Measurements from ENCODE around the gene SLC7A10. TPM values are rescaled to one million over a fixed set of nuclear protein-coding genes. Genes with fewer than 3 reads are reported as not detected.

The SLC7A10 gene
- total and polyA plus RNA-seq, 3 donors from 2014 or later, result 2.1 to 5.8 (median 3.0) TPM

- WGBS, 2 donors, result 10 to 17% methylated on average over 12 to 25 of the region's 25 CpGs
- Histone ChIP-seq H3K4me1 (peaks cover 7% of the 10 kb centered on the region), H3K4me3 (peak overlapping the region; percentile 68 to 89), H3K36me3 (ENCODE audit: low read depth, missing control alignments) (no peaks in the 10 kb centered on the region), H3K27ac (peak overlapping the region; percentile 52 to 89), H3K9me3 (no peaks in the 10 kb centered on the region), H3K27me3 (no peaks in the 10 kb centered on the region)
- intact Hi-C loops (cut with DNase I; ENCODE audit: low total_unique reads), result no loop called here
- no peak for TF ChIP-seq POLR2A (IDR thresholded peaks at IDR 0.05)
- TF ChIP-seq, protein P1, sequence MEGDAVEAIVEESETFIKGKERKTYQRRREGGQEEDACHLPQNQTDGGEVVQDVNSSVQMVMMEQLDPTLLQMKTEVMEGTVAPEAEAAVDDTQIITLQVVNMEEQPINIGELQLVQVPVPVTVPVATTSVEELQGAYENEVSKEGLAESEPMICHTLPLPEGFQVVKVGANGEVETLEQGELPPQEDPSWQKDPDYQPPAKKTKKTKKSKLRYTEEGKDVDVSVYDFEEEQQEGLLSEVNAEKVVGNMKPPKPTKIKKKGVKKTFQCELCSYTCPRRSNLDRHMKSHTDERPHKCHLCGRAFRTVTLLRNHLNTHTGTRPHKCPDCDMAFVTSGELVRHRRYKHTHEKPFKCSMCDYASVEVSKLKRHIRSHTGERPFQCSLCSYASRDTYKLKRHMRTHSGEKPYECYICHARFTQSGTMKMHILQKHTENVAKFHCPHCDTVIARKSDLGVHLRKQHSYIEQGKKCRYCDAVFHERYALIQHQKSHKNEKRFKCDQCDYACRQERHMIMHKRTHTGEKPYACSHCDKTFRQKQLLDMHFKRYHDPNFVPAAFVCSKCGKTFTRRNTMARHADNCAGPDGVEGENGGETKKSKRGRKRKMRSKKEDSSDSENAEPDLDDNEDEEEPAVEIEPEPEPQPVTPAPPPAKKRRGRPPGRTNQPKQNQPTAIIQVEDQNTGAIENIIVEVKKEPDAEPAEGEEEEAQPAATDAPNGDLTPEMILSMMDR (IDR thresholded peaks at IDR 0.05), result no peak
- no peak for DNase-seq
Observed at GRCh38 chr19:33175886-33176669, 49.6 kb downstream of the SLC7A10 start.

- Histone ChIP-seq H3K4me1 (peaks cover 11% of the 10 kb centered on the region), H3K9me3 (no peaks in the 10 kb centered on the region), H3K4me3 (no peak overlapping the region), H3K27ac (no peak overlapping the region), H3K27me3 (no peaks in the 10 kb centered on the region), H3K36me3 (ENCODE audit: low read depth, missing control alignments) (no peaks in the 10 kb centered on the region)
- intact Hi-C loops (cut with DNase I; ENCODE audit: low total_unique reads), result no loop called here
- TF ChIP-seq POLR2A (IDR thresholded peaks at IDR 0.05), result no peak
- TF ChIP-seq, protein P1 (IDR thresholded peaks at IDR 0.05), result no peak
- DNase-seq, result no peak
- 66 to 84% methylated on average over 10 of the region's 10 CpGs for WGBS, 2 donors
Observed at GRCh38 chr19:33175156-33175782, 50.4 kb downstream of the SLC7A10 start.

DNA sequence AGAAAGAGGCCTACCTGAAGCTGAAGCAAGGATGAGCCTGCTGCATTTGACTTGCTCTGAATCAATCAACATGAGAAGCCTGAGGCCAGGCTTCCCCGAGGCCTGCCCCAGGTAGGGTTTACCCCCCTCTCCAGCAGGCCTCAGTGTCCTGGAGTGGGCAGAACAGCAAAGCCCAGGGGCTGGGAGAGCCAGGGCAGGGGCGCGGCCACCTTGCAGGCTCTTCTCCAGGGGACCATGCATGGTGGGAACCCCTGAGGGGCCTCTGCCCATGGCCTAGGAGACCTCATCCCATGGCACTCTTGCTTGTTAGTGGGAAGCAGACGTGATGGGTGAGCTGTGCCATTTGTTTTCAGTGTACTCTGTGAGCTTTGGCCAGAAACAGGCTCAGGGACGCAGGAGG is 51.5 kb downstream of the SLC7A10 start:
- no peaks in the 10 kb centered on the region for H3K9me3 ChIP-seq
- H3K4me1 ChIP-seq, result peaks cover 11% of the 10 kb centered on the region
- TF ChIP-seq, protein P1 (IDR thresholded peaks at IDR 0.05), result no peak
- no peak for TF ChIP-seq POLR2A (IDR thresholded peaks at IDR 0.05)
- no peak overlapping the region for H3K4me3 ChIP-seq
- WGBS, 2 donors, result 96 to 100% methylated on average over 2 to 5 of the region's 5 CpGs
- H3K27me3 ChIP-seq, result no peaks in the 10 kb centered on the region
- intact Hi-C loops (cut with DNase I; ENCODE audit: low total_unique reads), result no loop called here
- H3K27ac ChIP-seq, result no peak overlapping the region
- DNase-seq, result no peak
- no peaks in the 10 kb centered on the region for H3K36me3 ChIP-seq (ENCODE audit: low read depth, missing control alignments)

DNA sequence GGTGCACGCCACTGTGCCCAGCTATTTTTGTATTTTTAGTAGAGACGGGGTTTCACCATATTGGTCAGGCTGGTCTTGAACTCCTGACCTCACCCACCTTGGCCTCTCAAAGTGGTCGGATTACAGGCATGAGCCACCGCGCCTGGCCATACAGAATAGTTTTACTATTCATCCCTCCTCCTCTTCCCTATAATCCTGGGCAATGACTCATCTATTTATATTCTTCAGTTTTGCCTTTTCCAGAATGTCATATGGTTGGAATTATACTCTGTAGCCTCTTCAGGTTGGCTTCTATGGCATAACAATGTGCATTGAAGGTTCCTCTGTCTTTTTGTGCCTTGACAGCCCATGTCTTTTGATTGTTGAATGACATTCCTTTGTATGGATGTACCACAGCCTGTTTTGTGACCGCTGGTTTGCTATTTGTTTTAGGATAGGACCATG is 53.7 kb downstream of the SLC7A10 start:
- no peaks in the 10 kb centered on the region for H3K27me3 ChIP-seq
- H3K4me1 ChIP-seq, result peaks cover 11% of the 10 kb centered on the region
- H3K9me3 ChIP-seq, result no peaks in the 10 kb centered on the region
- H3K36me3 ChIP-seq (ENCODE audit: low read depth, missing control alignments), result no peaks in the 10 kb centered on the region
- TF ChIP-seq, protein P1 (IDR thresholded peaks at IDR 0.05), result no peak
- TF ChIP-seq POLR2A (IDR thresholded peaks at IDR 0.05), result no peak
- no peak for DNase-seq
- no peak overlapping the region for H3K4me3 ChIP-seq
- H3K27ac ChIP-seq, result no peak overlapping the region
- intact Hi-C loops (cut with DNase I; ENCODE audit: low total_unique reads), result no loop called here
- WGBS, 2 donors, result 94 to 97% methylated on average over 6 of the region's 6 CpGs

Data from testis (tissue), 3 donors.